WTC11 (cell line): Measurements from ENCODE around the gene SPNS1. TPM values are rescaled to one million over a fixed set of nuclear protein-coding genes. Genes with fewer than 3 reads are reported as not detected.

Experiments
- AR ChIP-seq: fragments of 250-450 bp; sonication (Bioruptor Pico); IDR thresholded peaks from 2 replicates; pipeline ENCODE4 v1.9.0; 2021; ENCODE audit warnings: mild to moderate bottlenecking
- ATF1 ChIP-seq: sonication (generic); formaldehyde crosslinking; IDR thresholded peaks from 2 replicates; pipeline ENCODE4 v1.8.1; 2023; ENCODE audit warnings: mild to moderate bottlenecking, moderate library complexity, missing genetic modification reagents
- CBFB ChIP-seq: sonication (generic); formaldehyde crosslinking; IDR thresholded peaks from 2 replicates; pipeline ENCODE4 v1.8.1; 2022; ENCODE audit warnings: mild to moderate bottlenecking, low read depth, missing genetic modification reagents
- CREM ChIP-seq: sonication (generic); formaldehyde crosslinking; IDR thresholded peaks from 2 replicates; pipeline ENCODE4 v1.8.1; 2022; ENCODE audit warnings: mild to moderate bottlenecking, missing genetic modification reagents, moderate library complexity
- CTCF ChIP-seq: fragments of 200-600 bp; IDR thresholded peaks from 2 replicates; pipeline ENCODE4 v1.8.0; 2022; ENCODE audit warnings: antibody characterized with exemption
- ELF4 ChIP-seq: sonication (generic); formaldehyde crosslinking; IDR thresholded peaks from 2 replicates; pipeline ENCODE4 v1.8.1; 2022; ENCODE audit warnings: low read depth, mild to moderate bottlenecking, moderate library complexity, missing genetic modification reagents
- ESRRA ChIP-seq: sonication (generic); formaldehyde crosslinking; IDR thresholded peaks from 2 replicates; pipeline ENCODE4 v1.8.1; 2022; ENCODE audit warnings: mild to moderate bottlenecking, missing genetic modification reagents, borderline replicate concordance
- FOXJ3 ChIP-seq: sonication (generic); formaldehyde crosslinking; IDR thresholded peaks from 2 replicates; pipeline ENCODE4 v1.9.0; 2021; ENCODE audit warnings: missing genetic modification reagents, mild to moderate bottlenecking, borderline replicate concordance
- GABPB1 ChIP-seq: sonication (generic); formaldehyde crosslinking; IDR thresholded peaks from 2 replicates; pipeline ENCODE4 v1.8.1; 2023; ENCODE audit warnings: mild to moderate bottlenecking, missing genetic modification reagents
- GRHL2 ChIP-seq: fragments of 250-450 bp; sonication (Bioruptor Pico); IDR thresholded peaks from 2 replicates; pipeline ENCODE4 v1.8.0; 2022; ENCODE audit warnings: mild to moderate bottlenecking, moderate library complexity; ENCODE audit not compliant: insufficient replicate concordance, severe bottlenecking
- GTF2I ChIP-seq: fragments of 250-450 bp; sonication (Bioruptor Pico); conservative IDR thresholded peaks from 2 replicates; pipeline ENCODE4 v1.4.0; 2021; ENCODE audit warnings: mild to moderate bottlenecking
- IRF1 ChIP-seq: sonication (generic); formaldehyde crosslinking; IDR thresholded peaks from 2 replicates; pipeline ENCODE4 v1.8.0; 2023; ENCODE audit warnings: missing genetic modification reagents
- IRF2 ChIP-seq: sonication (generic); formaldehyde crosslinking; IDR thresholded peaks from 2 replicates; pipeline ENCODE4 v1.8.0; 2022; ENCODE audit warnings: low read depth, missing genetic modification reagents, borderline replicate concordance
- JAZF1 ChIP-seq: fragments of 250-450 bp; sonication (Bioruptor Pico); IDR thresholded peaks from 2 replicates; pipeline ENCODE4 v1.9.0; 2021; ENCODE audit warnings: moderate library complexity, mild to moderate bottlenecking, inconsistent platforms
- OVOL2 ChIP-seq: fragments of 250-450 bp; sonication (Bioruptor Pico); IDR thresholded peaks from 2 replicates; pipeline ENCODE4 v1.9.0; 2021; ENCODE audit warnings: mild to moderate bottlenecking, borderline replicate concordance
- RORB ChIP-seq: fragments of 250-450 bp; sonication (Bioruptor Pico); IDR thresholded peaks from 2 replicates; pipeline ENCODE4 v1.9.0; 2021; ENCODE audit warnings: mild to moderate bottlenecking
- SP1 ChIP-seq: sonication (generic); formaldehyde crosslinking; conservative IDR thresholded peaks from 2 replicates; pipeline ENCODE4 v1.8.1; 2022; ENCODE audit warnings: missing genetic modification reagents
- TCF7 ChIP-seq: sonication (generic); formaldehyde crosslinking; IDR thresholded peaks from 2 replicates; pipeline ENCODE4 v1.8.0; 2022; ENCODE audit warnings: mild to moderate bottlenecking, low read depth, missing genetic modification reagents, moderate library complexity
- TEAD4 ChIP-seq: sonication (generic); formaldehyde crosslinking; IDR thresholded peaks from 2 replicates; pipeline ENCODE4 v1.8.0; 2022; ENCODE audit warnings: mild to moderate bottlenecking, missing genetic modification reagents
- ZNF232 ChIP-seq: sonication (generic); formaldehyde crosslinking; IDR thresholded peaks from 2 replicates; pipeline ENCODE4 v1.8.0; 2022; ENCODE audit warnings: mild to moderate bottlenecking, missing genetic modification reagents
- ZNF263 ChIP-seq: sonication (generic); formaldehyde crosslinking; IDR thresholded peaks from 2 replicates; pipeline ENCODE4 v1.8.1; 2022; ENCODE audit warnings: low read depth, mild to moderate bottlenecking, moderate library complexity, missing genetic modification reagents
- ZNF396 ChIP-seq: fragments of 250-450 bp; sonication (Bioruptor Pico); IDR thresholded peaks from 2 replicates; pipeline ENCODE4 v1.8.0; 2021; ENCODE audit warnings: mild to moderate bottlenecking, moderate library complexity, borderline replicate concordance
- ZNF423 ChIP-seq: fragments of 250-450 bp; sonication (Bioruptor Pico); IDR thresholded peaks from 2 replicates; pipeline ENCODE4 v2.1.2; 2022; ENCODE audit warnings: mild to moderate bottlenecking, moderate library complexity
- total RNA-seq: library from RNA; stranded (reverse); gene quantifications from 3 replicates; pipeline ENCODE4 v1.2.3, GENCODE V29; 2021
- TF ChIP-seq, protein P1 (sequence below): sonication (generic); formaldehyde crosslinking; IDR thresholded peaks from 2 replicates; pipeline ENCODE4 v1.8.1; 2022; ENCODE audit warnings: low read depth, mild to moderate bottlenecking, moderate library complexity, missing genetic modification reagents, borderline replicate concordance
- TF ChIP-seq, protein P2 (sequence below): sonication (generic); formaldehyde crosslinking; IDR thresholded peaks from 2 replicates; pipeline ENCODE4 v1.8.1; 2023; ENCODE audit warnings: mild to moderate bottlenecking, moderate library complexity, missing genetic modification reagents
- TF ChIP-seq, protein P3 (sequence below): fragments of 250-450 bp; sonication (Bioruptor Pico); IDR thresholded peaks from 2 replicates; pipeline ENCODE4 v1.9.0; 2021; ENCODE audit warnings: mild to moderate bottlenecking
- TF ChIP-seq, protein P4 (sequence below): sonication (generic); formaldehyde crosslinking; IDR thresholded peaks from 2 replicates; pipeline ENCODE4 v1.8.0; 2023; ENCODE audit warnings: missing genetic modification reagents, mild to moderate bottlenecking, borderline replicate concordance

SPNS1 gene
- total RNA-seq, 1 experiment from 2014 or later = 64.4 TPM

DNA sequence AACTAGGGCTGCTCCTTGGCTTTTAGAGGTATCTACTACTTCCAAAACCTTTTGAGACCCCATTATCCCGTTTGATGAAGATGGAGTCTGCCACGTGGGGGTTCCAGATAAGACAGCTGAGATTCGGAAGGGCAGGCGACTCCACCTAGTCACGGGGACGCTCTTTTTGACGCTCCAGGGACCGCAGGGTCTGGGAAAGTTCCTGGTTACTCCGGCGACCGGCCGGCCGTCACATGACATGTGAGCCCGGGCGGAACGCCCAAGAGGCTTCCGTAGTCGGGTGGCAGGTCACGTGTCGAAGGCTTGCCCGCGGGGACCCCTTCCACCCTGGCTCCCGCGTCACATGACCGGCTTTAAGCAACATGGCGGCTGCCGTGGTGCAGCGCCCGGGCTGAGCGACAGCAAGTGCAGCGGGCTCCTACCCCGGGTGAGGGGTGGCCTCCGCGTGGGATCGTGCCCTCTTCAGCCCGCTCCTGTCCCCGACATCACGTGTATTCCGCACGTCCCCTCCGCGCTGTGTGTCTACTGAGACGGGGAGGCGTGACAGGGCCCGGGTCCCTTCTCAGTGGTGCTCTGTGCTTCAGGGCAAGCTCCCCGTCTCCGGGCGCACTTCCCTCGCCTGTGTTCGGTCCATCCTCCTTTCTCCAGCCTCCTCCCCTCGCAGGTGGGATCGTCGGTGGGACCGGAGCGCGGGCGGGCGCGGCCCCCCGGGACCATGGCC, at the start of gene SPNS1 (continued):
- TF ChIP-seq GRHL2 (no peak), ESRRA (CRISPR knock-in tag) (no peak; the same call in 1 of the 2 replicates), CBFB (no peak), IRF1 (CRISPR knock-in tag) (no peak), GABPB1 (no peak; the same call in 1 of the 2 replicates), IRF2 (no peak), JAZF1 (CRISPR knock-in tag) (no peak), TEAD4 (CRISPR knock-in tag) (no peak), FOXJ3 (CRISPR knock-in tag) (no peak), AR (CRISPR knock-in tag) (no peak), ZNF232 (CRISPR knock-in tag) (0 out of 2 replicates have a peak, but pooled peaks have one; percentile 82), ELF4 (CRISPR knock-in tag) (no peak), ATF1 (CRISPR knock-in tag) (no peak), ZNF423 (CRISPR knock-in tag) (no peak), CREM (CRISPR knock-in tag) (peak; percentile 79; the same call in 1 of the 2 replicates), CTCF (no peak), RORB (CRISPR knock-in tag) (no peak), ZNF396 (CRISPR knock-in tag) (no peak), ZNF263 (CRISPR knock-in tag) (no peak), GTF2I (CRISPR knock-in tag) (no peak), TCF7 (CRISPR knock-in tag) (no peak), SP1 (CRISPR knock-in tag) (peak; percentile 88), OVOL2 (CRISPR knock-in tag) (no peak)
- TF ChIP-seq, protein P1, sequence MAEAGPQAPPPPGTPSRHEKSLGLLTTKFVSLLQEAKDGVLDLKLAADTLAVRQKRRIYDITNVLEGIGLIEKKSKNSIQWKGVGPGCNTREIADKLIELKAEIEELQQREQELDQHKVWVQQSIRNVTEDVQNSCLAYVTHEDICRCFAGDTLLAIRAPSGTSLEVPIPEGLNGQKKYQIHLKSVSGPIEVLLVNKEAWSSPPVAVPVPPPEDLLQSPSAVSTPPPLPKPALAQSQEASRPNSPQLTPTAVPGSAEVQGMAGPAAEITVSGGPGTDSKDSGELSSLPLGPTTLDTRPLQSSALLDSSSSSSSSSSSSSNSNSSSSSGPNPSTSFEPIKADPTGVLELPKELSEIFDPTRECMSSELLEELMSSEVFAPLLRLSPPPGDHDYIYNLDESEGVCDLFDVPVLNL (CRISPR knock-in tag) = no peak; the same call in 1 of the 2 replicates
- TF ChIP-seq, protein P2, sequence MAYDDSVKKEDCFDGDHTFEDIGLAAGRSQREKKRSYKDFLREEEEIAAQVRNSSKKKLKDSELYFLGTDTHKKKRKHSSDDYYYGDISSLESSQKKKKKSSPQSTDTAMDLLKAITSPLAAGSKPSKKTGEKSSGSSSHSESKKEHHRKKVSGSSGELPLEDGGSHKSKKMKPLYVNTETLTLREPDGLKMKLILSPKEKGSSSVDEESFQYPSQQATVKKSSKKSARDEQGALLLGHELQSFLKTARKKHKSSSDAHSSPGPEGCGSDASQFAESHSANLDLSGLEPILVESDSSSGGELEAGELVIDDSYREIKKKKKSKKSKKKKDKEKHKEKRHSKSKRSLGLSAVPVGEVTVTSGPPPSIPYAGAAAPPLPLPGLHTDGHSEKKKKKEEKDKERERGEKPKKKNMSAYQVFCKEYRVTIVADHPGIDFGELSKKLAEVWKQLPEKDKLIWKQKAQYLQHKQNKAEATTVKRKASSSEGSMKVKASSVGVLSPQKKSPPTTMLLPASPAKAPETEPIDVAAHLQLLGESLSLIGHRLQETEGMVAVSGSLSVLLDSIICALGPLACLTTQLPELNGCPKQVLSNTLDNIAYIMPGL (CRISPR knock-in tag) = no peak; the same call in 1 of the 2 replicates
- TF ChIP-seq, protein P3, sequence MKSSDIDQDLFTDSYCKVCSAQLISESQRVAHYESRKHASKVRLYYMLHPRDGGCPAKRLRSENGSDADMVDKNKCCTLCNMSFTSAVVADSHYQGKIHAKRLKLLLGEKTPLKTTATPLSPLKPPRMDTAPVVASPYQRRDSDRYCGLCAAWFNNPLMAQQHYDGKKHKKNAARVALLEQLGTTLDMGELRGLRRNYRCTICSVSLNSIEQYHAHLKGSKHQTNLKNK = no peak
- TF ChIP-seq, protein P4, sequence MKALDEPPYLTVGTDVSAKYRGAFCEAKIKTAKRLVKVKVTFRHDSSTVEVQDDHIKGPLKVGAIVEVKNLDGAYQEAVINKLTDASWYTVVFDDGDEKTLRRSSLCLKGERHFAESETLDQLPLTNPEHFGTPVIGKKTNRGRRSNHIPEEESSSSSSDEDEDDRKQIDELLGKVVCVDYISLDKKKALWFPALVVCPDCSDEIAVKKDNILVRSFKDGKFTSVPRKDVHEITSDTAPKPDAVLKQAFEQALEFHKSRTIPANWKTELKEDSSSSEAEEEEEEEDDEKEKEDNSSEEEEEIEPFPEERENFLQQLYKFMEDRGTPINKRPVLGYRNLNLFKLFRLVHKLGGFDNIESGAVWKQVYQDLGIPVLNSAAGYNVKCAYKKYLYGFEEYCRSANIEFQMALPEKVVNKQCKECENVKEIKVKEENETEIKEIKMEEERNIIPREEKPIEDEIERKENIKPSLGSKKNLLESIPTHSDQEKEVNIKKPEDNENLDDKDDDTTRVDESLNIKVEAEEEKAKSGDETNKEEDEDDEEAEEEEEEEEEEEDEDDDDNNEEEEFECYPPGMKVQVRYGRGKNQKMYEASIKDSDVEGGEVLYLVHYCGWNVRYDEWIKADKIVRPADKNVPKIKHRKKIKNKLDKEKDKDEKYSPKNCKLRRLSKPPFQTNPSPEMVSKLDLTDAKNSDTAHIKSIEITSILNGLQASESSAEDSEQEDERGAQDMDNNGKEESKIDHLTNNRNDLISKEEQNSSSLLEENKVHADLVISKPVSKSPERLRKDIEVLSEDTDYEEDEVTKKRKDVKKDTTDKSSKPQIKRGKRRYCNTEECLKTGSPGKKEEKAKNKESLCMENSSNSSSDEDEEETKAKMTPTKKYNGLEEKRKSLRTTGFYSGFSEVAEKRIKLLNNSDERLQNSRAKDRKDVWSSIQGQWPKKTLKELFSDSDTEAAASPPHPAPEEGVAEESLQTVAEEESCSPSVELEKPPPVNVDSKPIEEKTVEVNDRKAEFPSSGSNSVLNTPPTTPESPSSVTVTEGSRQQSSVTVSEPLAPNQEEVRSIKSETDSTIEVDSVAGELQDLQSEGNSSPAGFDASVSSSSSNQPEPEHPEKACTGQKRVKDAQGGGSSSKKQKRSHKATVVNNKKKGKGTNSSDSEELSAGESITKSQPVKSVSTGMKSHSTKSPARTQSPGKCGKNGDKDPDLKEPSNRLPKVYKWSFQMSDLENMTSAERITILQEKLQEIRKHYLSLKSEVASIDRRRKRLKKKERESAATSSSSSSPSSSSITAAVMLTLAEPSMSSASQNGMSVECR = peak; percentile 51; the same call in 1 of the 2 replicates
